HG02852 (cell line): ENCODE results near the gene OTOS.

ENCODE experiments used
- ATAC-seq: cut with Tn5 transposase; IDR thresholded peaks from one replicate; pipeline ENCODE4 v1.9.1; 2021; ENCODE audit warnings: mild to moderate bottlenecking, moderate library complexity; ENCODE audit not compliant: unreplicated experiment

Gene OTOS

GRCh38 chr2:240153418-240153817, 13.0 kb upstream of the OTOS start:
- no peak for ATAC-seq

GRCh38 chr2:240151477-240152031, 11.1 kb upstream of the OTOS start:
- ATAC-seq: no peak

GRCh38 chr2:240149943-240150784, 9.7 kb upstream of the OTOS start:
- no peak for ATAC-seq

GRCh38 chr2:240147911-240148587, 7.6 kb upstream of the OTOS start:
- no peak for ATAC-seq

- ATAC-seq: no peak
These were observed 6.9 kb upstream of the OTOS start for GRCh38 chr2:240147382-240147781.

- no peak for ATAC-seq
These were observed 6.3 kb upstream of the OTOS start for GRCh38 chr2:240146627-240147278.

- ATAC-seq: no peak
These were observed 5.7 kb upstream of the OTOS start for GRCh38 chr2:240146141-240146561.

GRCh38 chr2:240145461-240145860, 5.0 kb upstream of the OTOS start:
- no peak for ATAC-seq

GRCh38 chr2:240144649-240145261, 4.3 kb upstream of the OTOS start:
- ATAC-seq: no peak

GRCh38 chr2:240143801-240144648, 3.6 kb upstream of the OTOS start:
- no peak for ATAC-seq

GRCh38 chr2:240143276-240143675, 2.8 kb upstream of the OTOS start:
- ATAC-seq: no peak

- no peak for ATAC-seq
These were observed 2.4 kb upstream of the OTOS start for GRCh38 chr2:240142859-240143258.

GRCh38 chr2:240142256-240142775, 1.9 kb upstream of the OTOS start:
- ATAC-seq: no peak

- no peak for ATAC-seq
These were observed 1.3 kb upstream of the OTOS start for GRCh38 chr2:240141736-240142135.

- ATAC-seq: no peak
These were observed 462 bp upstream of the OTOS start for GRCh38 chr2:240140920-240141319.

GRCh38 chr2:240139666-240140393, 628 bp downstream of the OTOS start:
- ATAC-seq: no peak

- ATAC-seq: no peak
These were observed 1.4 kb downstream of the OTOS start for GRCh38 chr2:240139011-240139441.

GRCh38 chr2:240138254-240138984, 2.0 kb downstream of the OTOS start:
- no peak for ATAC-seq
